DND-41 (cell line): ENCODE results near the gene ANGPTL3.

Experiments
- EZH2 ChIP-seq: IDR thresholded peaks from 3 replicates; pipeline ENCODE4 v1.6.1; 2012; ENCODE audit warnings: borderline replicate concordance, low read depth, mild to moderate bottlenecking, moderate library complexity, low read length, inconsistent platforms; ENCODE audit not compliant: severe bottlenecking
- TF ChIP-seq, protein P1 (sequence below): IDR thresholded peaks from 2 replicates; pipeline ENCODE4 v1.5.1; 2012; ENCODE audit warnings: borderline replicate concordance, low read length, moderate library complexity, mild to moderate bottlenecking; ENCODE audit not compliant: poor library complexity, severe bottlenecking; ENCODE audit errors: extremely low read depth

DNA sequence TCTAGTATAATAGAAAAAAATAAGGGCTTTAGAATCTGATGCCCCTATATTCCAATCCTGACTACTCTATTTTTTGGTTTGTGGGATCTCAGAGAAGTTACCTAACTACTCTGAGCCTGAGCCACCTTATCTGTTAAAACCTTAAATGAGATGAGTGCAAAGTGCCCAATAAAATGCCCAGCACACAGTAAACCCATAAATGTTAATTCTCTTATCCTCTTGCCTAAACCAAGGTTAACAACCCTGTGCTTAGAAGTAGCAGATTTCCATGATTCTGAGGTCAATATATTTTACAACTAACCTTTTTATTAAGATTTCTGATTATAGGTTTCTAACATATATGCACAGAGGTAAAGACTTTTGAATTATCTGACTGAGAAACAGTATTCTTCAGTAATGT is 55.1 kb downstream of the ANGPTL3 start:
- TF ChIP-seq, protein P1, sequence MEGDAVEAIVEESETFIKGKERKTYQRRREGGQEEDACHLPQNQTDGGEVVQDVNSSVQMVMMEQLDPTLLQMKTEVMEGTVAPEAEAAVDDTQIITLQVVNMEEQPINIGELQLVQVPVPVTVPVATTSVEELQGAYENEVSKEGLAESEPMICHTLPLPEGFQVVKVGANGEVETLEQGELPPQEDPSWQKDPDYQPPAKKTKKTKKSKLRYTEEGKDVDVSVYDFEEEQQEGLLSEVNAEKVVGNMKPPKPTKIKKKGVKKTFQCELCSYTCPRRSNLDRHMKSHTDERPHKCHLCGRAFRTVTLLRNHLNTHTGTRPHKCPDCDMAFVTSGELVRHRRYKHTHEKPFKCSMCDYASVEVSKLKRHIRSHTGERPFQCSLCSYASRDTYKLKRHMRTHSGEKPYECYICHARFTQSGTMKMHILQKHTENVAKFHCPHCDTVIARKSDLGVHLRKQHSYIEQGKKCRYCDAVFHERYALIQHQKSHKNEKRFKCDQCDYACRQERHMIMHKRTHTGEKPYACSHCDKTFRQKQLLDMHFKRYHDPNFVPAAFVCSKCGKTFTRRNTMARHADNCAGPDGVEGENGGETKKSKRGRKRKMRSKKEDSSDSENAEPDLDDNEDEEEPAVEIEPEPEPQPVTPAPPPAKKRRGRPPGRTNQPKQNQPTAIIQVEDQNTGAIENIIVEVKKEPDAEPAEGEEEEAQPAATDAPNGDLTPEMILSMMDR, result no peak
- TF ChIP-seq EZH2, result no peak
